Measurements from ENCODE around the gene TNXB. TPM values are rescaled to one million over a fixed set of nuclear protein-coding genes. Genes with fewer than 3 reads are reported as not detected.
"Not testable (repeated sequence)": the region's sequence is repeated elsewhere in the genome, so short reads cannot be mapped to it uniquely, and the experiment has no call there.

Gene TNXB
- total RNA-seq, 1 experiment from 2014 or later = 45.0 TPM

- DNase-seq (ENCODE audit: low spot score) = peak; percentile 89
Observed at GRCh38 chr6:32086661-32087573, 22.2 kb downstream of the TNXB start.

DNA sequence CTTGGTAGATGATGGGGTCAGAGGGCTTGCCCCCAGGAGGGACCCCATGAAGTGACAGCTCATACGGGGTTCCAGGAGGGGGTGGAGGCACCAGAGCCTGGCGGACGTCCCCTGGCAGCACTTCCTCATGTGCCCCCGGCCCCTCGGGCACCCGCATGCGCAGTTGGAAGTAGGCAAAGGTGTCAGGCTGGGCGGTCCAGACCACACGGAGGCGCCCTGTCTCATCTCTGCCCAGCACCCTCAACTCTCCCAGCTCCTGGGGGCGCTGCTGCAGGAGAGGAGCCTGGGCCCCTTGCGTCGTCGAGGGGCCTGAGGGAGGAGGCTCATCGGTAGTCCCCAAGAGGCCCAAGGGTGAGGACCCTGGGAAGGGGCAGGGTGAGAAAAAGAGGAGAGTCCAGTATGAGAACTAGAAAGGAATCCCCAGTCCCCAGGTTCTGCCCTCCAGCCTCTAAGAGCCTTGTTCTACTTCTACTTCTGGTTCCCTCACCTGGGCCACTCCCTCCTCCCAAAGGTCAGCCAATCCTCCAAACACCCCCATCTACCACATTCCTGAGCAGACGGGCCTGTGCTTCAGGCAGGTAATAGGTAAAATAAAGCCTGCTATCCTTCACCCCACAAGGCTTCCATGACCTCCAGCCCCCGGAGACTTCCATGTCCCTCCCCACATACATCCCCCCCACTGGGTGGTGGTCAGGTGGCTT is 23.2 kb downstream of the TNXB start:
- DNase-seq (ENCODE audit: low spot score) = no peak

- DNase-seq (ENCODE audit: low spot score) = no peak
Observed at GRCh38 chr6:32084780-32085179, 24.4 kb downstream of the TNXB start.

DNA sequence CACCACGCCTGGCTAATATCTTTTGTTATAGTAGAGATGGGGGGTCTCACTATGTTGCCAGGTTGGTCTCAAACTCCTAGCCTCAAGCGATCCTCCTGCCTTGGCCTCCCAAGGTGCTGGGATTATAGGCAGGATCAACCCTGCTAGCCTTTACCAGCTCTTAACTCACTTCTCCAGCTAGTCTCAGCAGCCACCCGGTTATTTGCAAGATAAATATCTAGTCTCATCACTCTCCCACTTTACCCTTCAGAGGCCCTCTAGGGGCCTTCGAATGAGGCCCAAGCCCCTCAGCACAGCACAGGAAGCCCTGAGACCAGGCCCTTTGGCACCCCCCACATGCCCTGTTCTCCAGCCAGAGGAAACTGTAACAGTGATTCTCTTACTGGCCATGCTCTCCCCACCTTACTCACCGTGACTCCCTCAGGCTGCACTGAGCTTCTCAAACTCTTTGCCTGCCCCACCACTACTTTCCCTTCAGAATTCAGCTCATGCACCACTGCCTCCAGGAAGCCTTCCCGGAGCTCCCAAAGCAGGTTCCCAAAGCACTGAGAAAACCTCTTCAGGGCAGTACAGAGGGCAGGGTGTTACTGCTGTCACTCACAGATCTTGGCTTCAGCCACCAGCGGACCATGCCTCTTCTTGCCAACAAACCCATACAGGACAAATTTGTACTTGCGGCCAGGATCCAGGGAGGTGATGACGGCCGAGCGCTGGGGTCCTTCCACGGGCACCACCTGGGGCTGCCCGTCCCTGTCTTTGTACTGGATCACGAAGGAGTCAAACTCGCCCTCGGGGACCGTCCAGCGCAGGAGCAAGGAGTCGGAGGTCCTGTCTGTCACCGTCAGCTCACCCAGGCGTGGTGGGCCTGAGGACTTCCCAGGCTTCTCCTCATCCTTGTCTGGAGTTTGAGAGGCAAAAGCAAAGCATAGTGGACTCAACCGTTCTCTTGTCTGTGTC is 25.0 kb downstream of the TNXB start:
- no peak for DNase-seq (ENCODE audit: low spot score)

- DNase-seq (ENCODE audit: low spot score) = peak; percentile 83
Observed at GRCh38 chr6:32082935-32083334, 26.2 kb downstream of the TNXB start.

DNA sequence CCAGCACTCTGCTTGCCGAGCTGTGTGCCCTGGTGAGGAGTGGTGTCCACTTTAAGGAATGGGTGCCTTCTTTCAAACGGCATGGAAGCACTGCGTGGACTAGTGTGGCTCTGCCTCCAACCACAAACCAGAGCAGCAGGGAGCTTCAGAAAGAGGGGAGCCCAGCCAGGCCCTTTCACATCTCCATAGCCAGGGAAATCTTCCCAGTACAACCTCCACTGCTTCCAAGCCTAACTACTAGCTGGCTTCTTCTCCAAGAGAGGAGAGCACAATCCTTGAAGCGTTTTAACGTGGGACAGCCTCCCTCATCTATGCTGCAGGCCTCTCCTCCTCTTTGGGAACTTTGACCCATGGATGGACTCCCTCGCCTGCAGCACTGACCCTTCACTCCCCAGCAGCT is 26.7 kb downstream of the TNXB start:
- DNase-seq (ENCODE audit: low spot score) = no peak

DNA sequence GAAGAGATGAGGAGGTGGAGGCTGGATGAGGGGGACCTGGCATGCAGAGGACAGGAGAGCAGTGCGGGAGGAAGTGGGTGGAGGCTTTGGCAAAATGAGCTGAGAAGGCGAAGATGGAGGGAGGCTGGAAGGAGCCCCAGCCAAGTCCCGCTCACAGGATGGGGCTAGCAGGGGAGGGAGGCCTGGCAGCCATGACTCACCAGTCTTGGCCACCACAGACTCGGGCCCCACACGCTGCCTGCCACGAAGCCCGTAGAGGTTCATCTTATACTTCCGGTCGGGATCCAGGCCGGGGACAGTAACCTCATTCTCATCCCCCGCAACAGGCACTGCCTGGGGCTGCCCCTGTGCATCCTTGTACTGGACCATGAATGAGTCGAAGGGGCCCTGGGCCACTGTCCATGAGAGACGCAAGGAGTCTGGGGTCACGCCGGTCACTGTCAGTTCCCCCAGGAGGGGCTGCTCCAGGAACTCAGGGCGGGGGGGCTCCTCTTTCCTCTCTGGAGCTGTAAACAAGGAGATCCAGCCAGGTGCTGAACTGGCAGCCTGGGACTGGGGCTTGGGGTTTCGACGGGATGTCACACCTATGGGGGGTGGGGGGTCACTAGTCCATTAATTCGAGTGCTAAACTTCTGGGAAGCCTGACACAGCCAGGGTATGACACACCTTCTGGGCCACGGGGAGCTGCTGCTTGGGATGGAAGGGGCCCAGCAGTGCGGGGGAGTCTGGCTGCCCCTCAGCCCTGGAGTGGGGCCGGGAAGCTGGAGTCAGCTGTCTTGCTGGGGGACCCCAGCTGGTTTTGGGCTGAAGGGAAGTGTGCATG is 27.8 kb downstream of the TNXB start:
- peak; percentile 92 for DNase-seq (ENCODE audit: low spot score)

DNA sequence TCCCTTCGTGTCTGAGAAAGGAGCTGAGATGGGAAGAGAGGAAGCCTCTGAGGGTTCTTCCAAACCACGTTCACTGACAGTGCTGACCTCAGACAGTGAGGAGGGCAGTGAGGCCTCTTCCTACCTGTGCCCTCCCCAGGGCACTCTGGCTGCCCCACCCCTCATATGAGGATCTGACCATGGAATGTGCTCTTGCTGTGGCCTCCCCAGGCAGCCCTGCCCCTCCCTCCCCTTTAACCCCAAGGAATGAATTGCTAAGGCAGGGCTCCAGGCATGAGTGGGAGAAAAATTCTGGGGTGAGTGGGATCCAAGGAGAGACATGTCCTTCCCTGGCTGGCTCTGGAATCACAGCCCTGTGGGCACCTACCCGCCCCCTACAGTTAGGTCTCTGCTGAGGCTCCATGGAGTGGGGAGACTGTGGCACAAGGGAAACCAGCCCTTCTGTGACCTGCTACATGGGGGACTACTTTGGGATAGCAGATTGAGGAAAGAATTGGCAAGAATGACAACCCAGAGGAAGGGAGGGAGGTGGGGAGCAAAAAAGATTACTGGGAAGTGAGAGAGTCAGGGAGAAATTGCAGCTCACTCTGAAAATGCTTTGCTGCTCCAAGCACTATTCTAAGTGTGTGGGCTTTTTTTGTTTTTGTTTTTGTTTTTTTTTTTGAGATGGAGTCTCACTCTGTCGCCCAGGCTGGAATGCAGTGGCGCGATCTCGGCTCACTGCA is 29.4 kb downstream of the TNXB start:
- no peak for DNase-seq (ENCODE audit: low spot score)

DNA sequence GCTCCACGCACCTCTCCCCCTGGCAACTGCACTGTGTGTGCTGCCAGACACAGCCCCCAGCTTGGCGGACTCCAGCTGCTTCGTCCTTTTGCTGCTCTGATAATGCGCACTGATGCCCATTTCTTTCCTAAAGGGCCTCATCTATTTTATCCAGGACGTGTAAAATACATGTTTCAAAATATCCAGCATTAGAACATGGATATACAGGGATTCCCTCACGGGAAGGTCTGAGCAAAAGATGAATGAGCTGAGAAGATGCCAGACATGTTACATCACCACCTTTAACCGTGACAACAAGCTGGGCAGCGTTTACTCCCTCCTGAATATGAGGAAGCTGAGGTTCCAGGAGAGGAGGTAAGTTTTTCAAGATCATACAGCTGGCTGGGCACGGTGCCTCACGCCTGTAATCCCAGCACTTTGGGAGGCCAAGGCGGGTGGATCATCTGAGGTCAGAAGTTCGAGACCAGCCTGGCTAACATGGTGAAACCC is 32.8 kb downstream of the TNXB start:
- DNase-seq (ENCODE audit: low spot score) = peak; percentile 84

GRCh38 chr6:32075781-32076180 is 33.4 kb downstream of the TNXB start:
- no peak for DNase-seq (ENCODE audit: low spot score)

DNA sequence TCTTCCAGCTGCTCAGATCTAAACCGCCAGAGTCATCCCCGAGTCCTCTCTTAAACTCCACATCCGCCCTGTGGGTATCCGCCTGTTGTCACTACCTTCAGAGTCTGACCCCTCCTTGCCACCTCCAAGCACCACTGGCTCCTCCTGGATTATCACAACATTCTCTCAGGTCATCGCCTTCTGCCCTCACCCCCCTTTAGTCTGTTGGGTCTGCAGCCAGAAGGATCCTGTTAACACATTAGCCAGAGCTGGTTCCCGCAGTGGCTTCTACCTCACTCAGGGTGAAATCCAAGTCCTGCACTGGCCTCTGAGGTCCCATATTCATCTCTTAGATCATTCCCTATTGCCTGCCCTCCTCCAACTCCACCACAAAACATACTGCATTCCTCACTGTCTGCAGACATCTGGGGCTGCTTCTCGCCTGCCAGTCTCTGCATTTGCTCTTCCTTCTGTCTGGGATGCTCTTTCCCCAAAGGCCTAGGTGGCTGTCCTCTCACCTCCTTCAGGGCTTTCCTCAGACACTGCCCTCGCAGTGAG is 34.1 kb downstream of the TNXB start:
- DNase-seq (ENCODE audit: low spot score) = peak; percentile 20

- no peak for DNase-seq (ENCODE audit: low spot score)
Observed at GRCh38 chr6:32073613-32074012, 35.5 kb downstream of the TNXB start.

- DNase-seq (ENCODE audit: low spot score) = no peak
Observed at GRCh38 chr6:32073101-32073500, 36.0 kb downstream of the TNXB start.

- DNase-seq (ENCODE audit: low spot score) = no peak
Observed at GRCh38 chr6:32070814-32071543, 38.2 kb downstream of the TNXB start.

- DNase-seq (ENCODE audit: low spot score) = no peak
Observed at GRCh38 chr6:32069878-32070515, 39.1 kb downstream of the TNXB start.

- DNase-seq (ENCODE audit: low spot score) = no peak
Observed at GRCh38 chr6:32069460-32069859, 39.7 kb downstream of the TNXB start.

GRCh38 chr6:32068867-32069266 is 40.3 kb downstream of the TNXB start:
- no peak for DNase-seq (ENCODE audit: low spot score)

DNA sequence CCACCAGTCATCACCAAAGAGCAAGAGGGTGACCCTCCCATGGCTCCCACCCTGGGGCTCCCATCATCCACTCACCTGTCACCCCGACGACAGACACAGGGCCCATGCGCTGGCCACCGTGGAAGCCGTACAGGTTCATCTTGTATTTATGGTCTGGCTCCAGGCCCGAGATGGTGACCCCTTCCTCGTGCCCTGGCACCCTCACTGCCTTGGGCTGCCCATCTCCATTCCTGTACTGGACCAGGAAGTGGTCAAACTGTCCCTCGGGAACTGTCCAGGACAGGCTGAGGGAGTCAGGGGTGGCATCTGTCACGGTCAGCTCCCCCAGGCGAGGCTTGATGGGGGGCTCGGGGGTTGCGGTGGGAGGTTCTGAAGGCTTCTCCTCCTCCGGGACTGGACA is 40.8 kb downstream of the TNXB start:
- DNase-seq (ENCODE audit: low spot score) = not testable (repeated sequence)

- DNase-seq (ENCODE audit: low spot score) = not testable (repeated sequence)
Observed at GRCh38 chr6:32067521-32067920, 41.6 kb downstream of the TNXB start.
